PC-9 (cell line): ENCODE measurements around the gene KCTD21.

Source experiments
- EZH2 ChIP-seq: fragments of 200-600 bp; sonication (generic); IDR thresholded peaks from 2 replicates; pipeline ENCODE4 v1.8.0; 2017; ENCODE audit warnings: antibody characterized with exemption, low read depth
- TF ChIP-seq, protein P1 (sequence below): fragments of 200-600 bp; sonication (generic); conservative IDR thresholded peaks from 2 replicates; pipeline ENCODE4 v1.6.1; 2017; ENCODE audit warnings: mixed run types, antibody characterized with exemption, mild to moderate bottlenecking, moderate library complexity

DNA sequence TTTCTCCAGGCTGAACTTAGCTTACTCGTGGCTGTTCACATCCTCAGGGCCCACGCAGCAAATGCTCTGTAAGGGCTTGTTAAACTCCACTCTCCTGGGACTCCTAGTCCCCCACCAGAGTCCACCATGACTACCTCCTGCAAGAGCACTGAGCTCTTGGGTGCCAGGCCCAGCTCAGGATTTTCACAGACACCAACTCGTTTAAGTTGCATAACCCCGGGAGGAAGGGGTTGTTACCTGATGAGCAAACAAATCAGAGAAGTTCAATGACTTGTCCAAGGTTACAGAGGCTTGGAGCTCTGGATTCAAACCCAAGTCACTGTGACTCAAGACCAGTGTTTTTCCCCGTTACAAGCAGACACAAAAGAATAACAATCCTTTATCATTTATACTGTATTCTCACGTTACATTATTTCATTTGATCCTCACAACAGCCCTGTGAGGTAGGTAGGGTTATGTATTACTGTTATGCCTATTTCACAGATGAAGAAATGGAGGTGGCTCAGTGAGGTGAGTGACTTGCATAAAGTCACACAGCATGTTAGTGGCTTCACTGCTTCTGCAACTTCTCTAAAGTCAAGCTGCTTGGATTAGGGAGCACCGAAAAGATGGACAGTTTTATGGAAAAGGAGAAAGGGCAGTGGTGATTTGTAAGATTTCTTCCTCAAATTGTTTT lies 17.4 kb downstream of the KCTD21 start:
- TF ChIP-seq, protein P1, sequence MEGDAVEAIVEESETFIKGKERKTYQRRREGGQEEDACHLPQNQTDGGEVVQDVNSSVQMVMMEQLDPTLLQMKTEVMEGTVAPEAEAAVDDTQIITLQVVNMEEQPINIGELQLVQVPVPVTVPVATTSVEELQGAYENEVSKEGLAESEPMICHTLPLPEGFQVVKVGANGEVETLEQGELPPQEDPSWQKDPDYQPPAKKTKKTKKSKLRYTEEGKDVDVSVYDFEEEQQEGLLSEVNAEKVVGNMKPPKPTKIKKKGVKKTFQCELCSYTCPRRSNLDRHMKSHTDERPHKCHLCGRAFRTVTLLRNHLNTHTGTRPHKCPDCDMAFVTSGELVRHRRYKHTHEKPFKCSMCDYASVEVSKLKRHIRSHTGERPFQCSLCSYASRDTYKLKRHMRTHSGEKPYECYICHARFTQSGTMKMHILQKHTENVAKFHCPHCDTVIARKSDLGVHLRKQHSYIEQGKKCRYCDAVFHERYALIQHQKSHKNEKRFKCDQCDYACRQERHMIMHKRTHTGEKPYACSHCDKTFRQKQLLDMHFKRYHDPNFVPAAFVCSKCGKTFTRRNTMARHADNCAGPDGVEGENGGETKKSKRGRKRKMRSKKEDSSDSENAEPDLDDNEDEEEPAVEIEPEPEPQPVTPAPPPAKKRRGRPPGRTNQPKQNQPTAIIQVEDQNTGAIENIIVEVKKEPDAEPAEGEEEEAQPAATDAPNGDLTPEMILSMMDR, result no peak
- no peak for TF ChIP-seq EZH2
